ENCODE measurements around the gene INPP5D.

INPP5D gene

DNA sequence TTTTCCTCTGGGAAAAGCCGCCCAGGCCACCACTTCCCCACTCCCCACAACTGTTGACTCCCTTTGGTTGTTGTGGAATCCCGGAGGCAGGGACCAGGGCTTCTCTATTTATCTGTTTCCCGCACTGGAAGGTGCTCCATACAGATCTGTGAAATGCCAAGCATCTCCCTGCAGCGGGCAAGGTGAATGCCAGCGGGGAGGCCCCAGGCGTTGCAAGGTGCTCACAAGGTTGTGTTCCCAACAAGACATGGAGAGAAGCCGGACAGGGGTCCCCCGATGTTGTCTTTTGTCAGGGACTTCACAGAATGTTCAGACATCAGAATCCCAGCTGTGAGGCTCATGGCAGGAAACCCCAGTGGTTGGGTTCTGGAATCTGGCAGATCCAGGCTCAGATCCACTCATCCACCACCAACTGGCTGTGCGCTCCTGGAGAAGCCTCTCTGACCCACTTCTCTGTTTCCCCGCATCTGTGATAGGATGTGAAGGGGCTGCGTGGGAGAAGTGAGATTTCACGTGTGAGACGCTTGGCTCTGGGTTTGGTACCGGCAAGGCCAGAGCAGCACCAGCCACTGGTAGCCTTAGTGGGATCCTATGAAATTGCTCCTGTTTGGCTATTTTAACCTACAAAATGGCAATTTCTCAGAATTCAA lies 36.3 kb upstream of the INPP5D start:
- no peak overlapping the region for H3K4me3 Mint-ChIP-seq
- H3K27me3 Mint-ChIP-seq, result no peaks in the 10 kb centered on the region
- DNase-seq, result no peak
- no peaks in the 10 kb centered on the region for H3K9me3 Mint-ChIP-seq
- ATAC-seq, result no peak
- H3K36me3 Mint-ChIP-seq (ENCODE audit: low read depth), result no peaks in the 10 kb centered on the region
- no peak overlapping the region for H3K27ac Mint-ChIP-seq
- H3K4me1 Mint-ChIP-seq, result peaks cover 2% of the 10 kb centered on the region

DNA sequence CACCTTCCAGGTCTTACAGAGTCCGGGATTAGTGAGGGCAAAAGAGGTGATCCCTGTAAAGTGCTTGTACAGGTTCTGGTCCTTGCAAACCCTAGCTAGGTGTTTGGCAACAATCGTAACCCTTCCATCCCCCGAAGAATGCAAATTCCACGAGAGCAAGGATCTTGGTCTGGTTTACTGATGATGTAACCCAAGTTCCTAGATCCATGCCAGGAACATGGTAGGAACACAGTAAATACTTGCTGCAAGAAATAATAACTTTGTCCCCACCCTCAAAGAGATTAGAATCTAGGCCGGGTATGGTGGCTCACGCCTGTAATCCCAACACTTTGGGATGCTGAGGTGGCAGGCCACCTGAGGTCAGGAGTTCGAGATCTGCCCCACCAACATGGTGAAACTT lies 34.4 kb upstream of the INPP5D start:
- Mint-ChIP-seq H3K9me3 (no peaks in the 10 kb centered on the region), H3K4me1 (peaks cover 2% of the 10 kb centered on the region), H3K27ac (no peak overlapping the region), H3K27me3 (no peaks in the 10 kb centered on the region), H3K4me3 (no peak overlapping the region), H3K36me3 (ENCODE audit: low read depth) (no peaks in the 10 kb centered on the region)
- no peak for ATAC-seq
- no peak for DNase-seq

DNA sequence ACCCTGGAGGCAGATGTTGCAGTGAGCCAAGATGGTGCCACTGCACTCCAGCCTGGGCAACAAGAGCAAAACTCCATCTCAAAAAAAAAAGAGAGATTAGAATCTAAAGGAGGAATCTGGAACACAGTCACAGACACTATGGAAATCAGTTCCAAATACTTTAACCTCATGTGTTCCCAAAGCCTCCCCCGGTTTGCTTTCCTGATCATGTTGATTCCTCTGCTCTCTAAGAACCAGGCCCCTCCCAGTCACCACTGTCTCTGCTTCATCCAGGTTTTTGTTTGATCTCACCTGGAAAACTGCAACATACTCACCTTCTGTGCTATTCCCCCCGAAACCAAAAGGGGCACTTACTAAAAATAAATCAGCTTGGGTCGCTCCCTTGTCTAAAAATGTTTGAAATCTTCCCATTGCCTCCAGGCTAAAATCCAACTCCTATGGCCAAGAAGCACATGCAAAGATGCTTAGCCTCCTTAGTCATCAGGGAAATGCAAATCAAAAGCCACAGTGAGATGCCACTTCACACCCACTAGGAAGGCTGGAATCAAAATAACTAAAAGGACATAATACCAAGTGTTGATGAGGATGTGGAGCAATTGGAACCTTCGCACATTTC lies 33.8 kb upstream of the INPP5D start:
- no peaks in the 10 kb centered on the region for H3K36me3 Mint-ChIP-seq (ENCODE audit: low read depth)
- no peak overlapping the region for H3K27ac Mint-ChIP-seq
- ATAC-seq (no peak), DNase-seq (no peak)
- H3K4me1 Mint-ChIP-seq, result peaks cover 2% of the 10 kb centered on the region
- no peaks in the 10 kb centered on the region for H3K9me3 Mint-ChIP-seq
- H3K27me3 Mint-ChIP-seq, result no peaks in the 10 kb centered on the region
- H3K4me3 Mint-ChIP-seq, result no peak overlapping the region

DNA sequence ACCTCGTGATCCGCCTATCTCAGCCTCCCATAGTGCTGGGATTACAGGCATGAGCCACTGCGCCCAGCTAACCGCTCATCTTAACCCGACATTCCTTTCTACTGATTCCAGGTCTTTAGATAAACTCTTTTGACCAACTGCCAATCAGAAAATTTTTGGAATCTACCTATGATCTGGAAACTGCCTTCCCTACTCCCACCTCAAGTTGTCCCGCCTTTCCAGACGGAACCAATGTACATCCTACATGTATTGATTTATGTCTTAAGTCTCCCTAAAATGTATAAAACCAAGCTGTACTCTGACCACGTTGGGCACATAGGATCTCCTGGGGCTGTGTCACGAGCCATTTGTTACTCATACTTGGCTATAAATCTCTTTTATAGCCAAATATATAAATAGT lies 30.8 kb upstream of the INPP5D start:
- ATAC-seq, result no peak
- H3K36me3 Mint-ChIP-seq (ENCODE audit: low read depth), result no peaks in the 10 kb centered on the region
- peaks cover 7% of the 10 kb centered on the region for H3K4me1 Mint-ChIP-seq
- DNase-seq, result no peak
- H3K27ac Mint-ChIP-seq, result no peak overlapping the region
- no peaks in the 10 kb centered on the region for H3K9me3 Mint-ChIP-seq
- H3K4me3 Mint-ChIP-seq, result no peak overlapping the region
- no peaks in the 10 kb centered on the region for H3K27me3 Mint-ChIP-seq

DNA sequence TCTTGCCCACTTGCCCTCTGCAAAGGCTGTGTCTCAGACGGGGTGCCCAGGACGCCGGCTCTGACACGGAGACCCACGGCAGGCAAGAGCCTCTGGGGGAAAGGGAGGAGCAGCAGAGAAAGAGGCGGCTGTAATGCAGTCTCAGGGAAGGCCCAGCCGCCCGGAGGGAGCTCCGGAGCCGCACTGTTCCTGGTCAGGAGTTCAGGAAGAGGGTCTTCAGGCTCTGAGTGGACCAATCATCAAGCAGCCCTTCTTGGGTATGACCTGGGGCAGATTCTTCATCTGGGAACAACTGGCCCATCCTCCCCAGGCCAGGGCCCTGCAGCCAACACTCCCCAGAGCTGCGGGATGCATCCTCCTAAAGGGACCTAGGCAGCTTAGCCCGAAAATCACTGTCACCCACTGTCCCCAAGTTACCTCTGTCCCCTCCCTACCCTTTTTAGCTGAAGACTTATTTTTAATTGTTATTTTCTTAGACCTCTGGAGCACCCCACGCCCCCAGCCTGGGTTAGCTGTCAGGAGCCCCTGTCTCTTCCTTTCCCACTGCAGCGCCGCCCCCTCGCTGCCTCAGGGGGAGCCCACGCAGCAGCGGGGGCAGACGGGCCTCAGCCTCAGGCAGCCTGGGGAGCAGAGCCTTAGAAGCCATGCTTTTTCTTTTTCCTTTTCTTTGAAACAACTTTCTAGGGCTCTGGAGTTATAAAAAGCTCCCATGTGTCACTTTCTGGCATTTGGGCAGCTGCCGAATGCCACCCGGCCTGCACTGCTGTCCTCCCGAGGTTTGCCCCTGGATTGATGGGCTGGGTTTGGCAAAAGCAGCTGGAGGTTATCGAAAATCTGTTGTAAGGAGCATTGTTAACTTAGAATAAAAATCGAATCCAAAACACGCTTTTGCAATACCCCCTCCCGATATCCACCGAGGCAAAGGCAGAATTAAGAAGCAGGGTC lies 28.3 kb upstream of the INPP5D start:
- ATAC-seq, result no peak
- Mint-ChIP-seq H3K27ac (no peak overlapping the region), H3K27me3 (no peaks in the 10 kb centered on the region), H3K9me3 (no peaks in the 10 kb centered on the region), H3K4me1 (peaks cover 9% of the 10 kb centered on the region), H3K36me3 (ENCODE audit: low read depth) (no peaks in the 10 kb centered on the region), H3K4me3 (no peak overlapping the region)
- DNase-seq, result no peak

DNA sequence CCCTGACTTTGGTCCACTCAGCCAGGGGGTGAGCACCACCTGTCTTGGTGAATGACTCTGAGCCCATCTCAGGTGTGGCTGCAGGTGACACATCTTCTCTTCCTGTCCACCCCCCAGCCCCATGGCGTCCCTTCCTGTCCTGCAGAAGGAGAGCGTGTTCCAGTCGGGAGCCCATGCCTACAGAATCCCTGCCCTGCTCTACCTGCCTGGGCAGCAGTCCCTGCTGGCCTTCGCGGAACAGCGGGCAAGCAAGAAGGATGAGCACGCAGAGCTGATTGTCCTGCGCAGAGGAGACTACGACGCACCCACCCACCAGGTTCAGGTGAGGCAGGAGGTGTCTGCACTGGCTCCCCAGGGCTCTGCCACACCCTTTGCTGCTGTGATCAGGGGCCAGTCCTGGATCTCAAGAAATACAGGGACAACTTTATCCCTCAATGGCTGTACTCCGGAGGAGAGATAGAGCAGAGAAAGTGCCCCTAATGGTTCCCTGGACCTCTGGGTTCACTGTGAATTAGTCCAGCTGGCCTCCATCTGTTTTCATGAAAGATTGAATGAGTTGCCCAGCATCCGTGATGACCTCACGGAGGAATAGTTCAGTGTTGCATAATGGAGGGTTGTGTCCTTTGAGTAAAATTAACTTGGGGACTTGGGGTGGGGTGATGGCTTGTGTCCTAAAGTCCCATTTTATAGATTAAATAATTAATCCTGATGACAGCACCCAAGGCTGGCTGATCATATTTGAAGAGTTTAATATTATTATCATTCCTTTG lies 27.4 kb upstream of the INPP5D start, which contains the start of gene NEU2:
Gene NEU2 (plus strand): TSS at position 122 of the 770 bp plus-strand sequence. CDS start 0 bp downstream, at position 122.
- no peaks in the 10 kb centered on the region for H3K27me3 Mint-ChIP-seq
- DNase-seq, result no peak
- peaks cover 9% of the 10 kb centered on the region for H3K4me1 Mint-ChIP-seq
- H3K9me3 Mint-ChIP-seq, result no peaks in the 10 kb centered on the region
- no peaks in the 10 kb centered on the region for H3K36me3 Mint-ChIP-seq (ENCODE audit: low read depth)
- H3K4me3 Mint-ChIP-seq, result no peak within 1 kb of the TSS
- ATAC-seq, result no peak
- no peak within 1 kb of the TSS for H3K27ac Mint-ChIP-seq

DNA sequence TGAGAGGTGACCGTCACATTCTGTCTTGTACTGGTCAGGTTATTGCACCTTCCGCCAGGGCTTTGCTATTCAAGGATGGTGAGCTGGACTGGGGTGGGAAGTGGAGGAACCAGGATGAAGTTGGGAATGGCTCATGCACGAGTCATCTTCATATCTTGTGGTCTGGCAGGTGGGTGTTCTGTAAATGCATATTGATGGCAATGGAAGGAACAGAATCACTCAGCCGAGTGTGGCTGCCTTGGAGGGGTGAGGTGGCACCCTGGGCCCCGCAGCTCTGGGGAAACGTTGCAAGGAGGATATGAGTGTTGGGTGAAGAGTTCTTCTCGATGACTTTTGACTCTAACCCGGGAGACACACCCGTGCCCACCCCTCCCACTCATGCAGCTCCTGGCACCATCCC lies 26.5 kb upstream of the INPP5D start:
- DNase-seq (no peak), ATAC-seq (peak; percentile 78)
- H3K36me3 Mint-ChIP-seq (ENCODE audit: low read depth), result no peaks in the 10 kb centered on the region

DNA sequence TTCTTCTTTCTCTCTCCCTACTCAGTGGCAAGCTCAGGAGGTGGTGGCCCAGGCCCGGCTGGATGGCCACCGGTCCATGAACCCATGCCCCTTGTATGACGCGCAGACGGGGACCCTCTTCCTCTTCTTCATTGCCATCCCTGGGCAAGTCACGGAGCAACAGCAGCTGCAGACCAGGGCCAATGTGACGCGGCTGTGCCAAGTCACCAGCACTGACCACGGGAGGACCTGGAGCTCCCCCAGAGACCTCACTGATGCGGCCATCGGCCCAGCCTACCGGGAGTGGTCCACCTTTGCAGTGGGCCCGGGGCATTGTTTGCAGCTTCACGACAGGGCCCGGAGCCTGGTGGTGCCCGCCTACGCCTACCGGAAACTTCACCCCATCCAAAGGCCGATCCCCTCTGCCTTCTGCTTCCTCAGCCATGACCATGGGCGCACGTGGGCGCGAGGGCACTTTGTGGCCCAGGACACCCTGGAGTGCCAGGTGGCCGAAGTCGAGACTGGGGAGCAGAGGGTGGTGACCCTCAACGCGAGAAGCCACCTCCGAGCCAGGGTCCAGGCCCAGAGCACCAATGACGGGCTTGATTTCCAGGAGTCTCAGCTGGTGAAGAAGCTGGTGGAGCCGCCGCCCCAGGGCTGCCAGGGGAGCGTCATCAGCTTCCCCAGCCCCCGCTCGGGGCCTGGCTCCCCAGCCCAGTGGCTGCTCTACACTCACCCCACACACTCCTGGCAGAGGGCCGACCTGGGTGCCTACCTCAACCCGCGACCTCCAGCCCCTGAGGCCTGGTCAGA lies 25.9 kb upstream of the INPP5D start:
- Mint-ChIP-seq H3K4me1 (peaks cover 9% of the 10 kb centered on the region), H3K9me3 (no peaks in the 10 kb centered on the region), H3K27me3 (no peaks in the 10 kb centered on the region), H3K36me3 (ENCODE audit: low read depth) (no peaks in the 10 kb centered on the region), H3K27ac (no peak overlapping the region), H3K4me3 (no peak overlapping the region)
- ATAC-seq, result no peak
- no peak for DNase-seq

More for the DNA sequence above, 26.5 kb upstream of the INPP5D start:
- no peak overlapping the region for H3K4me3 Mint-ChIP-seq
- H3K9me3 Mint-ChIP-seq, result no peaks in the 10 kb centered on the region
- no peak overlapping the region for H3K27ac Mint-ChIP-seq
- peaks cover 9% of the 10 kb centered on the region for H3K4me1 Mint-ChIP-seq
- H3K27me3 Mint-ChIP-seq, result no peaks in the 10 kb centered on the region

DNA sequence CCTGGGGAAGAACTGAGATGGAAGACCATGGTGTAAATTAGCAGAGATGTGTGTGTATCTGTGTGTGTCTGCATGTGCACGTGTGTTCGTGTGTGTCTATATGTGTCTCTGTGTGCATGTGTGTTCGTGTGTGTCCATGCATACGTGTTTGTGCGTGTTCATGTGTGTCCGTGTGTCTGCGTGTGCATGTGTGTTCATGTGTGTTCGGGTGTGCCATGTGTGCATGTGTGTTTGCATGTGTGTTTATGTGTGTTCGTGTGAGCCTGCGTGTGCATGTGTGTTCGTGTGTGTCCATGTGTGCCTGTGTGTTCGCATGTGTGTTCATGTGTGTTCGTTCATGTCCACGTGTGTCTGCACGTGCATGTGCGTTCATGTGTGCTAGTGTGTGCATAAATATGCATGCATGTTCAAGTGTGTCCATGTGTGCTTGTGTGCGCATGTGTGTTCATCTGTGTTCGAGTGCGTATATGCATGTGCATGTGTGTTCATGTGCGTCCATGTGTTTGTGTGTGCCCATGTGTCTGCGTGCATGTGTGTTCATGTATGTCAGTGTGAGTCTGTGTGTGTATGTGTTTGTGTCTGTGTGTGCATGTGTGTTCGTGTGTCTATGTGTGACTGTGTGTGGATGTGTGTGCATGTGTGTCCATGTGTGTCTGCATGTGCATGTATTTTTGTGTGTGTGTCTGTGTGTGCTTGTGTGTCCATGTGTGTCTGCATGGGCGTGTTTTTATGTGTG lies 24.5 kb upstream of the INPP5D start:
- Mint-ChIP-seq H3K9me3 (no peaks in the 10 kb centered on the region), H3K27ac (no peak overlapping the region), H3K27me3 (no peaks in the 10 kb centered on the region), H3K36me3 (ENCODE audit: low read depth) (no peaks in the 10 kb centered on the region), H3K4me1 (peaks cover 9% of the 10 kb centered on the region), H3K4me3 (no peak overlapping the region)
- no peak for ATAC-seq
- no peak for DNase-seq

DNA sequence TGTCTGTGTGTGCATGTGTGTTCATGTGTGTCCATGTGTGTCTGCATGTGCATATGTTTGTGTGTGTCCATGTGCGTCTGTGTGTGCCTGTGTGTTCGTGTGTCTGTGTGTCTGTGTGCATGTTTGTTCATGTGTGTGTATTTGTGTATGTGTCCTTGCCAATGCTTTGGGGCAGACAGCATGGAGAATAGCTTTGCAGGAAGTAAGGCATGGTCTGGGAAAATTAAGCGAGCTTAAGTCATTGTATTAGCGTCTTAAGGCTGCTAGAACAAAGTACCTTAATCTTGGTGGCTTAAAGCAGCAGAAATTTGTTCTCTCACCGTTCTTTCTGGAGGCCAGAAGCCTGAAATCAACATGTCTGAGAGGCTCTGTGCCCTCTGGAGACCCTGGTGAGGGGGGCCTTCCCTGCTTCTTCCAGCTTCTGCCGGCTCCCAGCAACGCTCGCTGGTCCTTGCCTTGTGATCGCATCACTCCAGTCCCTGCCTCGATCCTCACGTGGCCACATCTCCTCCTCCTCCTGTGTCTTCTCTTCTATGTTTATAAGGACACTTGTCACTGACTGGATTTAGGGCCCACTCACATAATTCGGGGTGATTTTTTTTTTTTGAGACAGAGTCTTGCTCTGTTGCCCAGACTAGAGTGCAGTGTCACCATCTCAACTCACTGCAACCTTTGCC lies 23.8 kb upstream of the INPP5D start:
- H3K4me1 Mint-ChIP-seq, result peaks cover 9% of the 10 kb centered on the region
- ATAC-seq (no peak), DNase-seq (no peak)
- no peak overlapping the region for H3K27ac Mint-ChIP-seq
- no peaks in the 10 kb centered on the region for H3K27me3 Mint-ChIP-seq
- H3K4me3 Mint-ChIP-seq, result no peak overlapping the region
- H3K9me3 Mint-ChIP-seq, result no peaks in the 10 kb centered on the region
- no peaks in the 10 kb centered on the region for H3K36me3 Mint-ChIP-seq (ENCODE audit: low read depth)

DNA sequence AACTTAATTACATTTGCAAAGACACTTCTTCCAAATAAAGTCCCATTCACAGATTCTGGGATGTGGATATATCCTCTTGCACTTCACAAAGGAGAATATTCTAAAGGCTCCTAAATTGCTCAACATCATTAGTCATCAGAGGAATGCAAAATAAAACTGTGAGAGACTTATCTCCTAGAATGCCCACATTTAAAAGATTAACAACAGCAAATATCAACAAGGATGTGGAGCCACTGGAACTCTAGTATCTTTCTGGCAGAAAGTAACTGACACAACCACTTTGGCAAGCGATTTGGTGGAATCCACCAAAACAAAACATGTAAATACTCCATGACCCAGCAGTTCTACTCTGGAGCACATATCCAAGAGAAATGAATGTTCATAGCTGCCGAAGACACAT lies 23.1 kb upstream of the INPP5D start:
- H3K4me3 Mint-ChIP-seq, result no peak overlapping the region
- H3K4me1 Mint-ChIP-seq, result peaks cover 9% of the 10 kb centered on the region
- DNase-seq (no peak), ATAC-seq (no peak)
- no peak overlapping the region for H3K27ac Mint-ChIP-seq
- no peaks in the 10 kb centered on the region for H3K36me3 Mint-ChIP-seq (ENCODE audit: low read depth)
- H3K27me3 Mint-ChIP-seq, result no peaks in the 10 kb centered on the region
- no peaks in the 10 kb centered on the region for H3K9me3 Mint-ChIP-seq

DNA sequence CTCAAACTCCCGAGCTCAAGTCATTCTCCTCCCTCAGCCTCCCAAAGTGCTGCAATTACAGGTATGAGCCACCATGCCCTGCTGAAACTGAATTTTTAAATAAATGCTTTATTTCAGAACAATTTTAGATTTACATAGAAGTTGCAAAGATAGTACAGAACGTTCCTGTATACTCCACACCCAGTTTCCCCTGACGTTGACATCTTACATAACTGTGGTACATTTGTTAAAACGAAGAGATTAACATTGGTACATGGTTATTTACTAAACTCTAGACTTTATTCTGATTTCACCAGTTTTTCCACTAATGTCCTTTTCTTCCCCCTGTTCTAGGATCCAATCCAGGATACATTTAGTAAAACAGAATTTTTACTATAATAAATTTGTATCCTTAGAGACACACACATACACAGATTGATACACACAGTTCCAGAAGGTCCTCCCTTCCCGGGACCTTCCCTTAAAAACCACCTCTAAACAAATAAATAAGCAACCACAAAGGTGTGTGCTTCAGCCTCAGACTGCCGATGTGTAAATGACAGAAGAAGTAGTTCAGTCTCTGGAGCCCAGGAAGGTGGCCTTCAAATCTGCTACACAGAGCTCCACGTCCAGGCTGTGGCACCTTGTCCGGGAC lies 20.8 kb upstream of the INPP5D start:
- H3K27ac Mint-ChIP-seq, result no peak overlapping the region
- H3K4me3 Mint-ChIP-seq, result no peak overlapping the region
- ATAC-seq (no peak), DNase-seq (no peak)
- no peaks in the 10 kb centered on the region for H3K36me3 Mint-ChIP-seq (ENCODE audit: low read depth)
- peaks cover 4% of the 10 kb centered on the region for H3K4me1 Mint-ChIP-seq
- no peaks in the 10 kb centered on the region for H3K9me3 Mint-ChIP-seq
- H3K27me3 Mint-ChIP-seq, result no peaks in the 10 kb centered on the region

Measured in activated naive CD8-positive, alpha-beta T cell treated with anti-CD3 and anti-CD28 coated beads, Interleukin-2, amount 50 U/mL, for 24 hours (primary cell).